Measurements from ENCODE around the gene NBPF3.

The NBPF3 gene

GRCh38 chr1:21494196-21494595 is 54.3 kb downstream of the NBPF3 start:
- no peak for DNase-seq (ENCODE audit: low spot score)

- DNase-seq (ENCODE audit: low spot score), result no peak
Observed at GRCh38 chr1:21495225-21495820, 55.4 kb downstream of the NBPF3 start.

- DNase-seq (ENCODE audit: low spot score), result no peak
Observed at GRCh38 chr1:21496063-21496462, 56.1 kb downstream of the NBPF3 start.

GRCh38 chr1:21496886-21497285 is 56.9 kb downstream of the NBPF3 start:
- no peak for DNase-seq (ENCODE audit: low spot score)

GRCh38 chr1:21497466-21498061 is 57.6 kb downstream of the NBPF3 start:
- no peak for DNase-seq (ENCODE audit: low spot score)

GRCh38 chr1:21499283-21499950 is 59.5 kb downstream of the NBPF3 start:
- no peak for DNase-seq (ENCODE audit: low spot score)

GRCh38 chr1:21503706-21504377 is 63.9 kb downstream of the NBPF3 start:
- DNase-seq (ENCODE audit: low spot score), result no peak

GRCh38 chr1:21506804-21507203 is 66.9 kb downstream of the NBPF3 start:
- DNase-seq (ENCODE audit: low spot score), result no peak

GRCh38 chr1:21507511-21508270 is 67.8 kb downstream of the NBPF3 start:
- DNase-seq (ENCODE audit: low spot score), result no peak

GRCh38 chr1:21508580-21509350 is 68.8 kb downstream of the NBPF3 start:
- peak; percentile 37 for DNase-seq (ENCODE audit: low spot score)

- no peak for DNase-seq (ENCODE audit: low spot score)
Observed at GRCh38 chr1:21509351-21510112, 69.6 kb downstream of the NBPF3 start, which contains the start of gene ALPL. TSS of gene ALPL (plus strand) at chr1:21509423. CDS start at chr1:21554082, 44,659 bp downstream.

GRCh38 chr1:21510113-21510493 is 70.2 kb downstream of the NBPF3 start:
- DNase-seq (ENCODE audit: low spot score), result no peak

- DNase-seq (ENCODE audit: low spot score), result no peak
Observed at GRCh38 chr1:21510885-21511578, 71.1 kb downstream of the NBPF3 start.

GRCh38 chr1:21511579-21512522 is 71.9 kb downstream of the NBPF3 start:
- DNase-seq (ENCODE audit: low spot score), result no peak

GRCh38 chr1:21514245-21514644 is 74.3 kb downstream of the NBPF3 start:
- DNase-seq (ENCODE audit: low spot score), result no peak

- no peak for DNase-seq (ENCODE audit: low spot score)
Observed at GRCh38 chr1:21517161-21517589, 77.2 kb downstream of the NBPF3 start.

- DNase-seq (ENCODE audit: low spot score), result no peak
Observed at GRCh38 chr1:21517660-21518480, 77.9 kb downstream of the NBPF3 start.
